Left kidney (tissue), 2 donors: ENCODE results near the gene CERS6. TPM values are rescaled to one million over a fixed set of nuclear protein-coding genes. Genes with fewer than 3 reads are reported as not detected.

Experiments used
- DNase-seq: peaks from one replicate; pipeline ENCODE4 v3.0.0-alpha.2; 2013
- polyA plus RNA-seq: library from polyadenylated mRNA; unstranded; fragments of 120-200 nt; gene quantifications from one replicate; pipeline ENCODE4 v1.2.1, GENCODE V29; 2013; ENCODE audit not compliant: insufficient read length

The CERS6 gene
- polyA plus RNA-seq, 1 donor = 51.1 TPM

DNA sequence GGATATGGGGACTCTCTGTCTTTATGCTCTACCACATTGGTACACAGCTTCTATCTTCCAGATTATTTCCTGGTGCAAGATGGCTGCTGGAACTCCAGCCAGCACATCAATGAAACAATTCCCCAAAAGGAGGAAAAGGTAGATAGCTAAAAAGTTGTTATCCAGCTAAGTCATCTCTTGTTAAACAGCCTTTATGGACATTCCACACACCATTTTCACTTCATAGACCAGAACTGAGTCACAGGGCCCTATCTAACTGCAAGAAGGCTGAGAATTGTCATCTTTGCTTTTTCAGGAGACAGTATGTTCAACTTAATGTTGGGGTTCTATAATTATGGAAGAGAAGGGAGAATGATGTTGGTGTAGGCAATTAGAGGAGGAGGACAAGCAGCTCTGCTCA, 213.1 kb downstream of the CERS6 start:
- DNase-seq = no peak

DNA sequence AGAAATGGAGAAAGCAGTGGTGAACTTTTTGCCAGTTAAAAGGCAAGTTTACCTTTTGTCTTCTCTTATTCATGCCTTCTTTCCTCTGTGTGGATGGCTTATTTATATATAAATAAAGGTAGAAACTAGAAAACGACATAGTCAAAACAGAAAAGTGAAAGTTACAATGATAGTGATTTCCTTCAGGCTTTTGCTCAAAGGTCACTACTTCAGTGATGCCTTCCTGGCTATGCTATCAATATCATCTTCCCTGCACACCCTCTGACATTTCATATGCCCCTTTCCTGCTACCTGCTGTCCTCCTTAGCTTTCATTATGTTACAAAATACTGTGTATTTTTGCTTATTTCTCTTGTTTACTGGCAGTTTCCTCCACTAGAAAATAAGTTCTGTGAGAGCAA, 214.4 kb downstream of the CERS6 start:
- DNase-seq = no peak

DNA sequence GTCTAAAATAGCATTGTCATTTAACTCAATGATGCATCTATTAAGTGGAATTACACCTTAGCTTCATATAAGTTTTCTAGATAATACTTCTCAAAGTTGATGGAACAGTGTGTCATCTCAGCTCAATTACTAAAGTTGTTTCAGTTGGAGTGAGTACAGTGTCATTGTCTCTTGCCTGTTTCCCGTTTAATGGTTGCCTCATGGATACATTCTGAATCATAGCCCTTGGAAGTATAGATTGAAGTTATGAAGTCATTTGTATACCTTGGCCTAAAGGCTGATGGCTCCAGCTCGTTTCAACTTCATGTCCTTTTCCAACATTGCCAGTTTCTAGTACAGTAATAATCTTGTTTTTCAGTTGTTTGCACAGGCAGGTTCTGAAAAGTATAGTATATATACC, 215.9 kb downstream of the CERS6 start:
- DNase-seq = no peak

DNA sequence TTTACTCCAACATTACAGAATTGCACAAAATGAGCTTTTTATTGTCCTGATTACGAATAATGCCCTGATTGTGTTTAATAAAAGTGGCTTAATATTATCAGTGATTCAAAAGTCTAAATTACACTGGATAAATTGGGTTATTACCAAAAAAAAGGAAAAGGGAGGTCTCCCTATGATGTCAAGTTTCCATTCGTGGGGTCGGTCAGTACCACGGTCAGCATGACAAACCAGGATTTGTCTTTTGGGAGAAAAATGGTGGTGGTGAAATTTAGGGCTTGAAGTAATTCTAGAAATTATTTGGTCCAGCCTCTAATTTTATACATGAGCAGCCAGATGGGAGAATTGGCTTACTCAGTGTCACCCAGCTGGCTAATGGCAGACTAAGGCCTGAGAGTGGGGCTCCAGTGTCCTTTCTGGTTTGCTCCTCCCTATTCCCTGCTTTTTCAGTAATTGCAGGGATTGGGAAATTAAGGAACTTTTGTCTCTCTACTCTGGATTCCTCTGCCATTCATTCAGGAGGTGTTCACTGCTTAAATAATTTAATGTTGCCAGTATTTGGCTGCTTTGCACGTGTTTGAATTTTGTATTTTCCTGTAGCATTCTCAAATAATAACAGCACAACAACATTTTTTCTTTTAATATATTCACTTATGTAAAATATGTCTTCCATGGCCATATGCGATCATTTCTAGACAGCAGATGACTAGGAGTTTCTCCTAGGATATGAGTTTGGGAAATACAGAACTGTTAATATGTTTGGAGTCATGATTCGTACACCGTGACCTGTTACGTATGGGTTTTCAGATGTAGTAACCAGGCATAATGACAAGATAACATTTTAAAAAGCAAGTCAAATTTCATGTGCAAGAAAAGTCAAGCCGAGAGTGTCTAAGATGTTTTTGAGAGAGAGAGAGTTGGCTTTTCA, 217.5 kb downstream of the CERS6 start:
- no peak for DNase-seq

DNA sequence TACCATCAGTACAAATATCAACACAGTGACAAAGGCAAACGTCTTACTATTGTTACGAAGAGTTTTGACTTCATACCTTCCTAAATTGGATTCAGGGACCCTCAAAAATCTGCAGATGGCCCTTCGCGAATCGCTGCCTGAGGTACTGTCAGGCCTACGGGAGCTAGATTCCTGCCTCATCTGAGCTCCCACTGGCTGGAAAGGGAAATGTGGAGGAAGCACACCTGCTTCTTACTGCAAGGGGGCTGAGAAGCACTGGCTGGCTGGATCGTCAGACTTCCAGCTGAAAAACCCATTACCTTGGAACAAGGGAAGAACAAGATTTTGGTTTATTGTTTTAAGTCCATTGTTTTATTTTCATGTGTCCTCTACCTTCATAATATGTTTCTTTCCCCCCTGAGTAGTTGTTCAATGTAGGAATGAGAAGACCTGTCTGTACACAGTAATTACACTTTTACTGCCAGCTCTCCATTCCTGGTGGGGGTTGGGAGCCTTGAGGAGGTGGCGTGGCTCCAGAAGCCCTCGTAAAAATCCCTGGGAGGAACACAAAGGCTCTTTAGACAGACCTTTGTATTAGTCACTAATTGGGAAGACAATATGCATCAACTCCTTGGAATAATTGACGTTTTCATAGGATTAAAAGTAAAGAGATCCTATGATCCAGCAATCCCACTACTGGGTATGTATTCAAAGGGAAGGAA, 222.2 kb downstream of the CERS6 start:
- DNase-seq = no peak

DNA sequence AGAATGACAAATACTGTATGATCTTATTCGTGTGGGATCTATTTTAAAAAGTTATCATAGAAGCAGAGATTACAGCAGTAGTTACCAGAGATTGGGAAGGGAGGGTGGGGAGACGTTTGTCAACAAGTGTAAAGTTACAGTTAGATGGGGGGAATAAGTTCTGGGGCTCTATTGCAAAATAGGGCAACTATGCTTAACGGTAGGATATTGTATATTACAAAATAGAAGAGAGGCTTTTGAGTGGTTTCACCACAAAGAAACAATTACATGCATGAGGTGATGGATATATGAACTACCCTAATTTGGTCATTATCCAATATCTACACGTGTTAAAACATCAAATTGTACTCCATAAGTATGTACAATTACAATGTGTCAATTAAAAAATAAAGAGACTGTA, 223.0 kb downstream of the CERS6 start:
- no peak for DNase-seq

DNA sequence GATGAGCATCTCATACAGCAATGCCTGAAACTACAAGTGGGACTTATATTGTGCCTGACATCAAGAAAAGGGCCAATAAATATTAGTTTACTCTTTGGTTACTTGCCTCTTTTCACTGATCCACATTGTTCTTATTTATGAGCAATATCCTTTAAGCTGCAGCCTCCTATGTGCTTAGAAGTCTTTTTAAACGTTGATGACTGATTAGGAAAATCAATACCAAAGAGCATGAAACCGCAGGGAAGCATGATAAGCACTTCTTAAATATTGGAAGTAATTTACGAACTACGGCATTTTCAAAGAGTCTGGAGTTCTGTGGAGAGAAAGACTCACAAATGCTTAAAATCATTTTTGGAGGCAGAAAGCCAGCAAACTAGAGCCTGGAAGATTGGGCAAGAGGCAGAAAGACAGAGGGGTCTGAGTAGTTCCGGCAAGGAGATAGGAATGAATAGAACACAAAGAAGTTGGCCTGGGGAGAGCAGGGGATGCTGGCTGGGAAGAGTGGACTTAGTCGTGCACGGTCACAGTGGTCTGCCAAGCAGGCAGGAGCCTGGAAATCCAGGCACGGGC, 223.8 kb downstream of the CERS6 start:
- no peak for DNase-seq

DNA sequence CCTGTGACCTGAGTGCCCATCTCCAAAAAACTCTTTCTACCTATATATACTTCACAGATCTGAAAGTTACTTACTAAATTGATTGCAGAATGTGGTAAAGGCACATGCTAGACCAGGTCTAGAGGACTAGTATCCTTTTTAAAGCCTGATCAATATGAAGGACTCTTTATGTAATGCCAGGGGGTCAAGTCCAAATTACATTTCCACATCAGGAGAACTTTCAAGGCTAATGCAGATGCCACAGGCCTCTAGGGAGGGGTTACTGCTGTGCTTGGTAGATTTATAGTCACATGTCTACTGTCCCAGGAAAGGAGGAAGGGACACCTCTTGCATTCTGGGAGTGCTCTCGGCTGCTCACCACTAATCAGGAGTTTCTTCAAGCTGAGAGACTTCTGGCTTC, 227.9 kb downstream of the CERS6 start:
- no peak for DNase-seq

DNA sequence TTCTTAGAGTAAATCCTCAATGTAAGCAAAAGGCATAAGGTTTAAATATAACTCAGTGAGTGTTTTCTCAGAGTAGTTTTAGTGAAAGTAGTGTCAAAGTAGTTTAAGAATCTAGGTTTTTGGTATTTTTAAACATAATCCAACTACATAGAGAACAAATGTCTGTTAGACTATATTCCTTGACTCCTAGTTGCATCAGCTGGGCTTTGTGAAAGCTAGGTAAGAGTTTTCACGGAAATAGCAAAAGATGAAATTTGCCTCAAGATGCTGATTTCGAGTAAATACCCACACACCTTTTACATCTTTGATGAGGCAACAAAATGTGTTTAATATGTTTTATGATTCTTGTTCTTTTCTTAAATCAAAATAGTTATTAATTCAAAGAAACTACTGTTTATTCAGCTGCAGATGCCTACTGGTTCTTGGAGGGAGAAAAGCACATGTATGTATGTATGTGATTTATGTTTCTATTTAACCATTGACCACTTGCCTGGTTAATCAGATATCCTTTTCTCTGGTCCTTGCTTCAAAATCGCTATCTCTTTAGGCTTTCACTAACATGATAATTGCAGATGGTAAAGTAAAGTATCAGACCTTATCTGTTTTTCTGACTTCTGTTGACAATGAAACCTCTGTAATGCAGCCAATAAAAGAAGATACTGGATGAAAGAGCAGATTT, 229.0 kb downstream of the CERS6 start:
- no peak for DNase-seq

DNA sequence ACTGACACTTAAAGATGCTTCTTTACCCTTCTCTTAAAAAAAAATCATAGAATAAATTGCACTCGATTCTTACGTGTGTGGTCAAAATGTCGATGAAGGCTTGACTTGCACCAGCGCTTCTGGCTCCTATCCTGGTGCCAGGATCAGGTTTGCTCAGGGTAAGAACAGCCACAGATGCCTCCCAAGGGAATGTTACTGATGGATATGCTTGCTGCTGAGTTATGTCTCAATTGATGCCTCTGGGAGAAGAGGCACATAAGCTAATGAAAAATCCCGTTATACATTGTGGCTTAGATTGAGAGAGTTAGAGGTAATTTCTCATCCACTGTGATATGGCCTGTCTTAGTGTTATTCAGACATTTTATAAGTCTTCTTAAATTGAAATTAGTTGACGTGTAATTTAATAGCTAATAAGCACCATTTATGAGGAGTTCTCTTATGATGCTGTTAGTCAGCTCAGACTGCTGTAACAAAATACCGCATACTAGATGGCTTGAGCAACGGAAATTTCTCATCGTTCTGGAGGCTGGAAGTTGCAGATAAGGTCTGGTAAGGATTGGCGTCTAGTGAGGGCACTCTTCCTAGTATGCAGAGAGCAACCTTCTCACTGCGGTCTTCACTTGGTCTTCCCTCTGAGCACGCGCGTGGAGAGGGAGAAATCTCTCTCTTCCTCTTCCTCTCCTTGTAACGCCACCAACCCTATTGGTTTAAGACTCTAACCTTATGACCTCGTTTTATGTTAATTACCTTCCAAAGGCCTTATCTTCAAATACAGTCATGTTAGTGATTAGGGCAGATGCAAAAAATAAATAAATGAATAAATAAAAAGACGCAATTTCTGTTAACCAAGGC, 229.8 kb downstream of the CERS6 start:
- DNase-seq = no peak

DNA sequence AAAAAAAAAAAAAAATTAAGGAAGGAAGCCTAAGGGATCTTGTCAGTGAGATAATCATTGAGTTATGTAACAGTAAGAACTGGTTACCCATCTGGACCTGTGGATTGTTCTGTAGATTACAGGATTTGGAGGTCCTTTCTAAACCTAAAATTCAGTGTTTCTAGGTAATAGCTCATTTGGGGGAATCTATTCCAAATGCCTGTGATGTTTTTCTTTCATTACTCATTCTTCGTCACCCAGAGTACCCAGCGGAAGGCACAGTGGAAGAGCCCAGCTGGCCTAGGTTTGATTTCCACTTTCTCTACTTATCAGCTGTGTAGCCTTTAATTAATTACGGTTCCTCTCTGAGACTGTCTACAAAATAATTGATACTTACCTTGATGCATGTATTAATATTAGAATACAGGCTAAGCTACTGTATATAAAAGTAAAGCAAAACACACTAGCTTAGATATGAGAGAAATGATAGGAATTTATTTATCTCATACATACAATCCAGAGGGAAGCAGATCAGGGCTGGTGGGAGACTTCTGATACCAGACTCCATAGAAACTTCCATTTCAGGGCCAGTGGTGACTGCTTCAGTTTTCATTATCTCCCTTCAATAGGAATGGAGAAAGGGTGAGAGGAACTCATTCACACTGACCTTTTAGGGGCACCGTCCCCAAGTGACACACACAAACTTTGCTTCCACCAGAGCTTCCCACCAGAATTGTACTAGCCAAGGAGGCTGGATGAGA, 230.6 kb downstream of the CERS6 start:
- DNase-seq = no peak

DNA sequence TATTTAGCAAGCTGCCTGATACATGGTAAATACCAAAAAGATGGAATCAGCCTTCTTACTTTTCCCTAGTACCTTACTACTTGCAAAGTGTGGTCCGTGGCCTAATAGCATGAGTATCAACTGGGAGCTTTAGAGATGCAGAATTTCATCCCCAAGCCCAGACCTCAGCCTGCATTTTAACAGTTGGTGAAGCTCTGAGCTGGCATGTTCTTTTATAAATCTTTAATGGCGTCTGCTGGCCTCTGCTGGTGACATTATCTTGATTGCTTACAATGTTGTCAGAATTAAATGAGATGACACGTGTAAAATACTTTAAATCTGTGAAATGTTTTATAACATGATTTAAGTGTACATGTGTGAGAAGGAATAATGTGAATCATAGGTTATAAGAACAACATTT, 231.2 kb downstream of the CERS6 start:
- no peak for DNase-seq

DNA sequence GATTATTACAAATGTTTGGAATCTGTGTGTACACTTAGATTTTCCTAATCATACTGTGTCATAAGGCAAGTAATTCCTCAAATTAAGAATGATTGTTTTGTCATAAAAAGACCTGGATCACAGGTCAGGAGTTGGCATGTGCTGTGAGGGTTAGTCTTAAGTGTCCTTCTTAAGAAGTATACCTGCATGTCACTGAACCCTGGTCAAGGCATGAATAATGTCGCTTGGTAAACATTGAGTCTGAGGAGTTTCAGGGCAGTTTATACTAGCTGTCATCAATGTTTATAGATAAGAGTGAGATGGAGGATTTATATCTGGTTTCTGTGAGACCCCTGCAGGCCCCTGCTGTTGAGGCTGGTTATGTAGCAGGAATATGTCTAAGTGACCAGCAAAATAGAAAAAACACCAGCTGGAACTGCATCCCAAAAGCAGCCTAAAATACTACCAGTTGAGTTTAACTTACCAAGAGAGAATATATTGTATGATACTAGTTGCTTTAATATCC, 234.4 kb downstream of the CERS6 start:
- no peak for DNase-seq

DNA sequence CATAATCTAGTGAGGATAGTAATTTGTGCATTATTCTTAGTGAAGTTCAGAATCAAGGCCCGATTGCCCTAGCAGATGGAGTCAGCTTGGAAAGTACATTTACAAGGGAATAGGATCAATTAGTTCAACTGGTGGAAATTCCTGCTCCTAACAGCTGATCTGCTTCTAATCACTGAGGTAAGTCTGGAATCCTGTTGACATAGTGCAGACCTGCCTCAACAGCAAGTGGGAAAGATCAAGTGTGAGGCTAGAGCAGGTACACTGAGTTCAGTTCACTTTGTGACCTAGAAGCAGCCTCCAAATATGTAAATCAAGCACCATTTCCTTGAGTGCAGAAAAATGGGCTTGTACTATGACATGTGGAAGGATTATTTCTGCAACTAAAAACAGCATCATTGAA, 235.1 kb downstream of the CERS6 start:
- no peak for DNase-seq

DNA sequence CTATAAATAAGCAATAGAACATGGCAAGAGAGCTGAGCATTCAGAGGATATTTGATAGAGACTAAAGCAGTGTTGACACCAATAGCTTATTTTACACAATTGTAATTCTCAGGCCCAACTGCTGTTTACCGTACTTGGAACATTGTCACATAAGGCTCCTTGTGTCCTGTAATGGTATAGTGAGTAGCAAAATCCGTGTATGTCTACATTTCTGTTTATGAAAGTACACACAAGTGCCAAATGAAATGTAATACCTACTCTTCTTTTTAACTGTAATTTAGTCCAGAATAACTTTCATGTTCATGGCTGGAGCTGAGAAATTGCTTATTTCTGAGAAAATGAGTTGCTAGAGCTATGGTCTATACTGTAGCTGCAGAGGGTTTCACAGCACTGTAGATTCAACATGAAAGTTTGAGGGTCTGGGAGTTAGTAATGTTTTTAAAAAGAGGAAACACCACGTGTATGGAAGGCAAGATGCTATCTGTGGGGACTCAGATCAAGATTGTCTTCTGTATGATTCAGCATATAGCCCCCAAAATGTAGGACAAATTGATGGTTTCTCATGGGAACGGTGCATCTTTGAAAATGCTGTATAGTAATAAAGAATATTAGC, 236.2 kb downstream of the CERS6 start:
- DNase-seq = no peak

DNA sequence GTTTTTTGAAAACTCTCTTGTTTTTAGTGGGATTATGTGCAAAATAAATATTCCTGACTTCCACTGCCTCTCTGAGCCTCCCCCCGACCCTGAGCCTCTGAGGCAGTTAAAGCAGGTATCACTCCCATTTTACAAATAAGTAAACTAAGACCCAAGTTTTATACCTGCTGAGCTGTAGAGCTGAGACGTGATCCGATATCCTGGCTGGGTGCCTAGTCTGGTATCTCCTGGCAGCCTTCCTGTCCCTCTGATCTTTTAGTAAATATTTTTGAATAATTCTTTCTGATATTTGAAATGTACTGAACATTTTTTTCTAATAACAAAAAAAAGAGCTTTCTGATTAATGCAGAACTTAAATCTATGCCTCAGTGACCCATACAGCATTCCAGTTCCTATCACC, 238.1 kb downstream of the CERS6 start:
- no peak for DNase-seq

DNA sequence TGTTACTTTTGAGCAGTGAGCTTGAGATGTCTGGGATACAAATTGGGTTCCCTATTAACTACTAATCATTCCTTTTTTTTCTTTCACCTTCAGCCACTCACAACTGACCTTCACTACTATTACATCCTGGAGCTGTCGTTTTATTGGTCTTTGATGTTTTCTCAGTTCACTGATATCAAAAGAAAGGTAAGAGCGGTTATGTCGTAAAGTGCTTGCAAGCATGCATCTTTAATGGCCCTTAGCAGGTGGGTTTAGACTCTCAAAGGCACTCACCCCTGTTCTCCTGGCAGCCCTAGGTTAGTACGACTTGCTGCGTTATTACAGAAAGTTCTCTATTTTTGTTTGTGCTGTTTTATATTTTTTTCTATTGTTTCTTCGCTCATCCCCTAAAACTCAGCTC, 238.8 kb downstream of the CERS6 start:
- DNase-seq = peak; percentile 43

DNA sequence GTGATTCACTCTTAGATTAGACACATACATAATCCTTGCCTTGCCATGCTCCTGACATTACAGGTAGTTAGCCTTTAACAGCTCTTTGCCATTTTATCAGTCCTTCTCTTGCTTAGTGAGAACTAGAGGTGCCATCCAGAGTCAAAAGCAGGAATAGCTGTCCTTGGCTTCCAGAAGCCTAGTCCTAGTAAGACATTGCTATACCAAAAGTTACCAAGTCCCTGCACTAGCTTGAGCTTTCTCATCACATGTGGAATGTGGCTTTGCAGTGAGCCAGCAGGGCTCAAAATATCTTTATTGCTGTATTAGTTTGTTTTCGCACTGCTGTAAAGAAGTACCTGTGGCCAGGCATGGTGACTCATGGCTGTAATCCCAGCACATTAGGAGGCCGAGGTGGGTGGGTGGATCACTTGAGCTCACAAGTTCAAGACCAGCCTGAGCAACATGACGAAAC, 241.6 kb downstream of the CERS6 start:
- DNase-seq = no peak

DNA sequence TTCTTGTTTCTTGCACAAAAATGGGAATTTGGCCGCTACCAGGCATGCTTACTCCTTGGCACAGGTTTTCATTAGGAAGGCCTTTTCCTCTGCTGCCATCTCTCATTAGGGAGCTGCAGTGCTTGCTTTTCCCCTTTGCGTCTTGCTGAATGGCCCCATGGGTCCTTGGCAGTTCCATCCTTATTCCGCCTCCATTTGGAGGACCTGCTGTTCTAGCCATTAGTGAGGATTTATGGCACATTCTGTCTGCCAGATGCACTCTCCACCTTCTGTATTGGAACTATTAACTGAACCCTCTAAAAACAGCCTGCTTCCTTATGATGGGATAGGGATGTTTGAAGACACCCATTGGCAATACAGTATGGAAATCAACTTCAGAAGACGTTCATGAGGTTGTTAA, 242.9 kb downstream of the CERS6 start:
- no peak for DNase-seq

DNA sequence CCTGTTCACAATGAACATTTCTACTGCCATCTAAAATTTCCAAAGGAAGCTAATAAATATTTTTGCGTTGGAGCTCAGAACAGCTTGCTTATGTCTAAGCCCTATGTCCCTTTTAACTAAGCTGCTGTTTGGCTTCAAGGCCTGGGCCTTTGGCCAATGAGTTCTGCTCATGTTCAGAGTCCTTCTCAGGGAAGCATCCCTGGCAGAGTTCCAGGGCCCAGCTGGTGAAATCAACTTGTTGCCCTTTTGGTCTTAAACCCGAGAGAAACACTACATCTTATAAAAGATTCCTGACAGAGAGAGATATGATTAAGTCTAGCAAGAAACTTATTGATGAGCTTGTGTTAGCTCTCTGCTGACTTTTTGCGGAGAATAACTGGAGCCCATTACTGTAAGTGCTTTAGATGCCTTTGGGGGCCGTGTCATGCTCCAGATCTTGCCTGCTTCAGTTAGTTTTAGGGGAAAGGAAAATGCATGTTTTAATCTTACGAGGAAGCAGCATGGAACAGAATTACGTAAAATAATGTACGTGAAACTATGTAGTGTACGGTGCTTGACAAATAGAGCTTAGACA, 243.9 kb downstream of the CERS6 start:
- peak; percentile 80 for DNase-seq
